Hematopoietic multipotent progenitor cell treated with erythropoietin and hydrocortisone succinate and interleukin-3 and kit ligand, for 6 days (in vitro differentiated cells): ENCODE data around the gene DCP2.

Experiments
- DNase-seq: peaks from one replicate; pipeline ENCODE4 v3.0.0-alpha.2; 2015

DCP2 gene

DNA sequence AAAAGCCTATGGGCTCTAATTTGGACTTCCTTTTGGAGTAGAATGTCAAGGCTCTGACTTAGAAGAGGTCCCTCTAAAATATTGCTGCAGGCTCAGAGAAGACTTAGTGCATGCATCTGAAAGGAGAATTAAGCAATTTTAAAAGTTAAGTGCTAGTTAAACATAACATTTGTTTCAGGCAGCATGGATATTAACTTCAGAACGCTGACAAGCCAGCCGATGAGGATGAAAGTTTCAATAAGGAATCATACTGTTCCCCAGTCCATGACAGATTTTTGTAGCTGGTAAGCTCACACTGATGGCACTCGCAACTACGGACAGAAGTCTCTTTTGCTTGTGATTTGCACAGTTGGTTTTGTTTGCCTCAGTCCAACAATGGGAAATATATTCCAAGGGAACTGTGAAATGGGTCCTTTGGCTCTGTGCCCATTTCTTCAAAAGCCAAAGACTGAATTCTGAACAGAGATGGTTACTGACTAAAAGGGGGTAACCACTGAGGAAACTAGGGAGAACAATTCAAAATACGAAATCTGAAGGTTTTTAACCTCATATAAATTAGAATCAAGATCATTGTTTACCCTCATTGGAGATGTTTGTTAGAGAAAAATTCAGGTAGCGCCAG lies 47.6 kb downstream of the DCP2 start:
- DNase-seq = no peak

DNA sequence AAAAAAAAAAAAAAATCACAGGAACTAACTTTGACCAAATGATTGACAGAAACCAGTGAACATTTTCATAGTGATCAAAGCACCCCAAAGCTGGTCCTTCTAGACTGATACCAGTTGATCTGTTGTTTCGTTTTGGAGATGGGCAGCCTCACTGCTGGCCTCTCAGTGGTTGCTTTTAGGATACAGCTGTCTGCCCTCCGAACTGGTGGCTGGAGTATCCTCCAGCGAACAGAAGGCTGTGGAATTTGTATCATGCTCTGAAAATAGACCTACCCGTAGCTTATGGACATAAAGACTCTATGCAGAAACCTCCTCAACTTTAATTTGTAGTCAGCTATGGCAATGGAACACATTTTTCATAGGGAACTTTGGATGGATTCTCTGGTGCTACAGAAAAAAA lies 49.0 kb downstream of the DCP2 start:
- DNase-seq = no peak

DNA sequence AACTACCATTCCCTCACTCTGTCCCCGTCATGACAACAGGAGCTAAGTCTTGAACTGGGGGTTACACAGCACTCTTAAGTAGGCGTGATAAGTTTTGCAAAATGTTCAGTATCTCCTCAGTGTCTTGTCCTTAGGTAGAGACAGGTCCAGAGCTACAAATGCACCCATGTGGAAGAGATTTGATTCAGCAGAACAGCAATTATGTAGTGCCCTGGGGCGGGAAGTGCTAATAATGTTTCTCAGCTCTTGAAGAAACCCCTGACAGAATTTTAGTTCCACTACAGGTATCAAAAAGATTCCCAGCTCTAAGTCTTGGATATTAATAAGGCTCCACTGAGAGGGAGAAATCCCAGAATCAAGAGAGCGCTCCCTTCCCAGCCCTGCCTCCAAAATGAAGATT lies 49.6 kb downstream of the DCP2 start:
- no peak for DNase-seq

DNA sequence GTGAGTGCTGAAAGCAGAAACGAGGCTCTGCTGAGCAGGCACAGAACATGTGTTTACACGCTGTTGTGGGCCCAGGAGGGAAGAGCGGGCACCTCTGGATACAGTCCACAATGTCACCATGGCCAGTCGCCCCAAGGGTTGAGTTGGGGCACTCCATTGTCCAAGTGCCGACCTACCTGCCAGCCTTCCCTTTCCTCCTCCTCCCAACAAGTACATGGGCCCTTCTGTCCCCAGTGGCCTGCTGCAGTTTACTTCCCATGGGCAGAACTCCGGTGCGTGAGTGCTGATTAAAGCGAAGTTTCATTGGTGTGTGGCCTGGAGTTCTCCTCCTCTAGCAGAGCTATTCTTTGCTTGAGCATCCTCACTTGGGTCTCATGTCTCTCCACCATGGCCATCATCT lies 50.4 kb downstream of the DCP2 start:
- no peak for DNase-seq

DNA sequence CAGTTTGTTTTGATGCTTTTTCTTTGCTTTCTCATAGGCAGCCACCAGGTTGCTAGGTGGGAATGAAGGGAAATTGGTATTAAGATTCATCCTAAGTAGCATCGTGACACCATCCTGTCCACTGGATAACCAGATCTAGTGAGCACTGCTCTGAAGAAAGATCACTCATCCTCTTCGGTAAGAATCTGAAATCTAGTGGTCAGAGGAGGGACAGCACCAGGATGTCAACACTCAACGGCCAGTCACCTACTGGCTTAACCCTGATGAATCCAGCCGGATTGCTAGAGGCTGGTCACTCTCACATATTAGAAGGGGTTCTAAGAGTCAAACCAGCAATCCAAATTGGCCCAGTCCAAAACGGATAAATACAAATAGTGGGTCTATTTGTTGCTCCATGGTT lies 50.8 kb downstream of the DCP2 start:
- no peak for DNase-seq

DNA sequence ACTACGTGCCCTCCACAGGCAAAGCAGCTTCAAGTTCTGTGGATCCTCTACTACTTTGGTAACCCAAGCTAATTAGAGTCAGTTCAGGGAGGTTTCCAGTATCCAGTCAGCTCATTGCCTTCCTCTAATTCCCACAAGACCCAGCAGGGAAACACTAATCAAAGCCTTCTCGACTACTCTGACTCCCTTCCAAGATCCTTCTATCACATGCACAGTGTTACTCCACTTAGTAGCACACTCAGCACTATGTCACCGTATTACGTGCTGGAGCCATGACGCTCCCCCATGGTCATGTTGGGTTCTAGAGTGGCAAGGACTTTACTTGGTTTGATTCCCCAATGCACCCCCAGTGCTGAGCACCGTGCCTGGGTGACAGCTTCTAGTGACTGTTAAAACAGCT lies 53.0 kb downstream of the DCP2 start:
- no peak for DNase-seq

DNA sequence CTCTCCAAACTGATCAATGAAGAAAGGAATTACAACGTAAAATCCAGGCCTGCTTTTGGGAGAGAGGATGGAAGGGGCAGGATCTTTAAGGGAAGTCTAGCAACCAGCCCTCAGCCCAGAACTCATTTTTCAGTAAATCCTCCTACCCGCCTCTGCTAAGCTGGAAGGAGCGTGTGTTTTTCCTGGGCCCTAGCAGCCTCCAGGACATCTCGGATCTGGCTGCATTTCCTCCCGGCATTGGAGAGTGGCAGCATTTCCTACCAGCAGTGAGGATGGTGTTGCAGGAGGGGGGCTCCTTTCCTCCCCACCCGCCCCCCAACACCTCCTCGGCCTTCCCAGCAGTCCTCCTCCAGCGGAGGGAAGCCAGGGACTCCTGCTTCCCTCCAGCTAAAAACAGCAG lies 54.5 kb downstream of the DCP2 start:
- no peak for DNase-seq

DNA sequence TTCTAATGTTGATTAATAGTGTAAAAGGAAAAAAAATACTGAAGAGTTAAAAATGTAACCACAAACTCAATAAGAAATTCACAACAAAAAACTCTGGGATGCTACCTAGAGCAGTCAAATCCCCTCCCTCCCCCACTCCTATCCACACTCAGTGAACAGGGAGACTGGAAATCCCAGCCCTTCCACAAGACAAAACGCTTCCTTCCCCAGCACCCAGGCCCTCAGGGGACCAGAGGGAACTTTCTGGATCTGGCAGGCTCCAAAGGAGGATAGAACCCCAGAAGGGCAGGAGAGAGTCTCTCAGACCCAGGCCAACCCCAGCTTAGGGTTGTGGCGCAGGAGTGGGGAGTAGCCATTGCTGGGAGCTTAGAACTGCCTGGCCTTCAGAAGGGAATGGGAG lies 55.0 kb downstream of the DCP2 start:
- DNase-seq = no peak

DNA sequence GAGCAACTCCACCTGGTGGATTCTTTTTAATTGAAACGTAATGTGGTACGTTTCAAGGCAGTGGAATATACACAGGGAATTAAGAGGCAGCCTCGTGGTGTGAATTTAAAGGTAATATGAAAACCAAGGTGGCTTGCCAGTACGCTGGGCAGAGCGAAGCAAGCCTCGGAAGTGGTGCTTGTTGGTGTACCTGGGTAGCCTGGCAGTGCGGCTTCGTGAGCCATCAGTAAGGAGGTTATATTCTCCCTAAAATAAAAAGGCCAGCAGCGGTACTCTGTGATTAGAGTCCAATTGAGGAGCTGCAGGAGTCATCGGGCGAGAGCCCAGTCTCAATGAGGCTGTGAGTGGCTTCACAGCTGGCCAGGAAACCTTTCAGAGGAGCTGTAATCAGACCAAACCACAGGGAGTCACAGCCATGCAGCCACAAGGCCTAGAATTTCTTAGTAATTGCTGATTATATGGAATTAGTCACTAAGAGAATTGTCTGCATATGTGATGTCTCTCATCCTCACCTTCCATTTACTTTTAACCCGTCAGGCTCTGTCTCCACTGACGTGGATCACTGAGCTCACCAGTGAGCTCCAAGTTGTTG lies 57.7 kb downstream of the DCP2 start:
- no peak for DNase-seq

DNA sequence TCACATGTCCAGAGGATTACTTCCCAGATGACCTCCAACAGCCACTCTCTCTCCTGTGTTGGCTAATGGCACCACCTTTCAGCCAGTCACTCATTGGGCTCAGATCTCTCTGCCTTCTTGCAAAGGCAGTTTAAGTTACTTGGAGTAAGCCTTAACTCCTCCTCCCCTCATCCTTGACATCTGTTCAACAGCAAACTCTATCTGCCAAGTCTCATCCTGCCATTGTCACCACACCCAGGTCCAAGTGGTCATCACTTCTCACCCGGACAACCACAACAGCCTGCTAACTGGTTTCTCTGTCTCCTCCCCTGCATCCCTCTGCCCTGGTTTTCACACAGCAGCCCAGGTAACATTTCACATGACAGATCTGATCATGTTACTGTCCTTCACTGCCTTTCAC lies 58.5 kb downstream of the DCP2 start:
- no peak for DNase-seq

DNA sequence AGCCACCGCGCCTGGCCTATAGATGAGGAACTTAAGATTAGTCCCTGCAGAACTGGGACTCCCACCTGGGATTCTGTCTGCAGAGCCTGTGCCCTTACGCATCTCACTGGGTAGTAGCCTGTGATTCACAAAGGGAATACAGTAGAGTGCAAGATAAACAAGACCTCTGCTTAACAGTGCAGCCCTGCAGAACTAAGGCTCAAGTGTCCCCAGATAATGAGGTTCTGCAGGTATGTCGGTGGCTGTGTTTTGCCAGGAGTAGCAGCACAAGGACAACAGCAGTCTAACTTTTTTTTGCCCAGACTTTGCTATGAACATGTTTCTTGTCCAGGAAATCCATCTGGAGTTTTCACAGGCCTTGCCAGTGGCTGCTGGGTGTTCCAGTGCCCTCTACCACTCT lies 59.7 kb downstream of the DCP2 start:
- DNase-seq = no peak

DNA sequence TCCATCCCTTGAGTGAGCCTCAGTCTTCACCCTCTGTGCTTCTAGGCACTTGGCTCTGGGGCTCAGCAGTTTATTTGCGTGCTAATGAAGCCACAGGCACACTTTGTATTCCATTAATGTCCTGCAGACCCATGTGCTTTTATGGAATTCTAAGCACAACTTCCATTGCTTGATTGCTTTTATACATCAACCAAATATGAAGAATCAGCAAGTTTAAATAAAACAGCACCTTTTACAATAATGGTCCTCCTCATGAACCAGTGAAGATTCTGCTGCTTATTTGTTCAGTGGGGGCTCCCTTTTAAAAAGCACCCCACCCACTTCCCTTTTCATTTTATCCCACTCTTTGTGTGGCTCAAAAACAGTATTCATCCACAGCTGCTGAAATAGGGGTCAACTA lies 60.2 kb downstream of the DCP2 start:
- no peak for DNase-seq

DNA sequence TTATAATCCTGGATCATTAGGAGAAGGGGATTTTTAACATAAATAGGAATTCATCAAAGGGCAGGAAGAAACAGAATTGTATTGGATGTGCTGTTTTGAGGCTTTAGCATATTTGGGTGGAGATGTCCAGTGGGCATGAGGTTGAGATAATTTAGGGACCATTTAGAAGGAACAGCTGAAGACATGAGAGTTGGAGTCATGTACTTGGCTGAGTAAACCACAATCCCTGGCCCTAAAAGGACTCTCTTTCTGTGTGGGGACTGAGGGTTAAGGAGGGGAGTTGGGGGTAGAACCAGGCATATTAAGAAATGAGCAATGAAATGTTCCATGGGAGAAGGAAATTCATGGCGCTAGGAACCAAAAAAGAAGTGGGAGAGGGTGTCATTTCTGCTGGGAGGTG lies 61.5 kb downstream of the DCP2 start:
- DNase-seq = no peak

DNA sequence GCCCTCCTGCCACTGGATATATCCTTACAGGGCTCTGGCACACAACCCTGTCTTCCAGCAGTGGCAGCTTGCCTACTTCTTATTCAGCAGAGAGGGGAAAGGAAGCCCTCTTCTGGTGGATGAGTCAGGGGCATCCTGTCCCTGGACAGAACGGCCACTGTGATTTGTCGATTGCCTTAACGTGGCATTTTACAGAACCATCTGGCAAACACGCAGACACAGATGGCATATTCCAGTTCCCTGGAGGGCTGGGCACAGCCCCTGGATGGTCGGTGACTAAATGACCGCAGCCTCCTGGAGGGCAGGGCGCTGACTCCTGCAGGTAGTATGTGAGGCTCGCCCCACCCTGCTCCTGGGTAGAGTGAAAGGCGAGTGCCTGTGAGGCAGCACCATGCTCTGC lies 62.1 kb downstream of the DCP2 start:
- no peak for DNase-seq

DNA sequence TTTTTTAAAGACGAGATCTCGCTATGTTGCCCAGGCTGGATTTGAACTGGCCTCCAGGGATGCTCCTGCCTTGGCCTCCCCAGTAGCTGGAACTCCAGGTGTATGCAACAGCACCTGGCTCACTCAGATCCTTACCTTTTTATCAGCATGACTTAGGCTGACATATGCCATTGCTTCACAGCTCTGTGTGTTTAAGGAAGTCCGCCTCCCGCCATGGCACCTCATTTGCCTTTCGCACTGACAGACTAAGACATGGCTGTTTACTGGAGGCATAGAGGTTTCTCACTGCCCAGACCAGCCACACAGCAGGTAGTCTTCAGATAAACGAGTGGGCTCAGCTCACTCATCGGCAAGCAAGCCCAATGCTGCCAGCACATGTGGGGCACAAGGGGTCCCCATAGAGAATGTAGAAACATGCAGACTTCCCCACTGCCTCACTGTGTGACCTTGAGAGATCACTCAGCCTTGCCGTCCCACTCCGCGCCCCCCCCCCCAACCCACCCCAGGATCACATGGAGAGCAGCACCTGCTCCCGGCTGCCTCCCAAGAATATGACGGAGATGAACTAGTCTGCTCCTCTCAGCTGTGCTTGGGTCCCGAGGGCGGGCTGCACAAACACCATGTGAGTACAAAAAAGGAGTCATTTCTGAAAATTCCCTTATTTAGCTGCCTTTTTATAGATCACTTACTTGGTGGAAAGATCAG lies 62.8 kb downstream of the DCP2 start:
- no peak for DNase-seq

DNA sequence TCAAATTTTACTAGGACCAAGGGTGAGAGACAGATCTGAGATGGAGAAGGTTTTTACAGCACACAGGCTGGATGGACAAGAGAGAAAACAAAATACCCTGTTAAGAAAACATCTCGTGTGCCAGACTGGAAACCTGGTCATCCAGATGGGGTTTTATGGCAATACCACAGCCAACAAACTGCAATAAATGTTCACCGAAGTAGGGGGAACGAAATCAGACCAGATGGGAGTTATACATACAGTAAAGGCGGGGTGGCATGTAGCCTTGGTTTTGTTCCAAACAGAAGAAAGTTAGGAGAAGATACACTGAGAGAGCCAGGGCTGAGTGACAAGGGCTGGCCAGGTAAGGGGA lies 63.3 kb downstream of the DCP2 start:
- DNase-seq = no peak

DNA sequence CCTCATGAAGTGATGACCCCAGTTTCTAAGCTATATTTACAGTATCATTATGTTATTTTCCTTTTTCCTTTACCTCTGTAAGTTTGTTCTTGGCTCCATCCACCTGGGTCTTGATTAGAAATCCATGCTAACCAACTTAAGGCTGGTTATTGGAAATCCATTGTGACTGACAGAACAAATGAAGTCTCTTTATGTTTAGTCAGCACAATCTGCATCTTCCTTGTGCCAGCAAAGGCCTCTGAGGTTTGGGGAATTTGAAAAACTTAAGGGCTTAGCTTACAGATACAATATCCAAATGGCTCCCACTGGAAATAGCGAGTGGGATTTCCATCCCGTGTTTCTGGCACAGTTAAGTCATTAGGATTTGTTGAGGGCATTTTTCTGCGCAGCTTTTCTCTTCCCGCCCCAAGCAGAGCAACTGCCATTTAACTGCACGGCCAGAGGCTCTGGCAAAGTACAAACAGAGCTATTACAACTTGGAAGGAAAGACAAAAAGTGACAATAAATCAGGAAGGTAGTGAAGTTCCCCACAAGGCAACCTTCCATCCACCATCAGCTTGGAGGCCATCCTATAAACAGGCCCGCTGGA lies 64.2 kb downstream of the DCP2 start:
- DNase-seq = no peak

DNA sequence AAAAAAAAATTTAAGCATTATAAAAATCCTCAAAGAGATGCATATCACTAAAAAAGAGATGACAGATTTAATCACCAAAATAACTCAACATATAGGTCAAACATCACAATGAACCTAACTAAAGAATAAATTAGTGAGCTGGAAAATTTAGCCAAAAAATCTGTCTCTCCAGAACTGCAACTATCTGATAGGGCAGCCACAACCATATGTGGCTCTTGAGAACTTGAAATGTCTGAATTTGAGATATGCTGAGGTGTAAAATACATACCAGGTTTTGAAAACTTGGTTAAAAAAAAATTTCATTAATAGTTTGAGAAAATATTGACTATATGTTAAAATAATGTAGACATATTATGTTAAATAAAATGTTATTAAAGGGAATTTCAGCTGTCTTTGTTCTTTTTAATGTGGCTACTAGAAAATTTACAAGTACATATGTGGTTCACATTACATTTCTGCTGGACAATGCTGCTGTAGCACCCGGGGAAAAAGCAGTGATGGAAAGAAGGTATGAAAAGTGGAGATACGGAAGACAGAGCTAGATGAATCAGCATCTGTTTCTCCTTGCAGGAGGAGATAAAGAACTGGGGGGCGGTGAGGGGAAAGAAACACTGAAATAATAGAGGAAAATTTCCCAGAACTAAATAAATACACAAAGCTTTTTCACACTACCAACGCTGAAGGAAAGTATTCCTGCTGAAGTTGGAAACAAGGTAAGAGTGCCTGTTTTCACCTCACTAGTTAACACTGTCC lies 66.1 kb downstream of the DCP2 start:
- peak; percentile 65 for DNase-seq

DNA sequence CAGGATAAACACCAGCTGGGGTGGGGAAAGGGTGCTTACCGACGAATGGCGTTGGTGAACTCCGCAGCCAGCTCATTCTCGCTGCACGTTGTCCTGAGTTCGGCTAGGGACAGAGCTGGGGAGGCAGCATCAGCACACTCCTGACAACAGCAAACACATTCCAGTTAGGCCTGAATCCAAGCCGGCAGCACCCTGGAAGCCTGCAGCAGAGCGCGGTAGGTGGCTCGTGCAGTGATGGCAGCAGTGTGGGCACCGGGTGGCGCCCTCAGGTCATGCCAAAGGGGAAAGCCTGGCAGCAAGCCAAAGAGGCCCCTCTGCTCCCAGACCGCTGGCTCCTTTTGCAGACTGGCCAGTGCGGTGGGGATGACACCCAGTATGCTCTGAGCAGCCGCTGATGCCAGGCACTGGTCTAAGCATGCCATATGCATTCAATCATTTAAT lies 66.9 kb downstream of the DCP2 start:
- peak; percentile 47 for DNase-seq

DNA sequence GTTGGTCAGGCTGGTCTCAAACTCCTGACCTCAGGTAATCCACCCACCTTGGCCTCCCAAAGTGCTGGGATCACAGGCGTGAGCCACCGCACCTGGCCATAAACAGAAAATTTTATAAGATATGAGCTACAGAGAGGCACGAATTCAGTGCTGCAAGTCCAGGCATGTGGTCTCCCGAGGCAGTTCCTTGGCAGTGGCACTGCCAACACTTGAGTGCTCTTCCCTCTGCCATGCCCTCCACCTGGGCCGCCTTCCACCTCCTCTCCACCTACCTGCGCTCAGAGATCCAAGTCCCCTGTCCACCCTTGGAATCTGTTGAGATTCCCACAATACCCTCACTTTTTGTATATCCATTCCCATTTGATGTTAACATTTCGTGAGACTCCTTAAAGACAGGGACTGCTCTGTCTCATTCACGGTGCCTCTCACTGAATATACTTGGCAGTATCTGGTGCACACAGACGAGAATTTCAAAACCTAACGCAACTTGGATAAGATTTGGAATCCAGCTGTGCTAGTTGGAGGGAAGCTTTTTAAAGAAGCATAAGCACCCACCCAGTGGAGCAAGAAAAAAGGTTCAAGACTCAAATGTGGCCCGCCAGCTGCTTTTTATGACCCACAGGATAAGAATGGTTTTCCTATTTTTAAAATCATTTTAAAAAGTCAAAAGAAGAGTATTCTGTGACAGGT lies 68.3 kb downstream of the DCP2 start:
- DNase-seq = no peak

DNA sequence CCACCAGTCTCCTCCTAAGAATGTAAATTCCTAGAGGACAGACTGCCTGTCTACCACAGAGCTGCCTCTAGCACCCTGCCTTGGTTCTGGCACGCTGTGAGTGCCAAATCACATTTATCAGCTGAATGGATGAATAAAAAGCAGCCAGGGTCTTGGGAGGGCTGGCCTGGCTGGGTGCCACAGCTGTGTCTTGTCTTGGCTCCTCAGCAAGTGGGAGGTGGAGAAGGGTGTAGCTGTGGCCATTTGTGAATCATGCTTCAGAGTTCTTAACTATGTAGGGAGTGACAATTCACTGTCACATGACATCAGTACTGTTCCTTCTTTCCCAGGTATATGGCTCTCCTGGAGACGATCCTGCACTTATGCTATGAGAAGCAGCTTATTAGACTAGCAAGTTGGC lies 70.6 kb downstream of the DCP2 start:
- DNase-seq = peak; percentile 56

DNA sequence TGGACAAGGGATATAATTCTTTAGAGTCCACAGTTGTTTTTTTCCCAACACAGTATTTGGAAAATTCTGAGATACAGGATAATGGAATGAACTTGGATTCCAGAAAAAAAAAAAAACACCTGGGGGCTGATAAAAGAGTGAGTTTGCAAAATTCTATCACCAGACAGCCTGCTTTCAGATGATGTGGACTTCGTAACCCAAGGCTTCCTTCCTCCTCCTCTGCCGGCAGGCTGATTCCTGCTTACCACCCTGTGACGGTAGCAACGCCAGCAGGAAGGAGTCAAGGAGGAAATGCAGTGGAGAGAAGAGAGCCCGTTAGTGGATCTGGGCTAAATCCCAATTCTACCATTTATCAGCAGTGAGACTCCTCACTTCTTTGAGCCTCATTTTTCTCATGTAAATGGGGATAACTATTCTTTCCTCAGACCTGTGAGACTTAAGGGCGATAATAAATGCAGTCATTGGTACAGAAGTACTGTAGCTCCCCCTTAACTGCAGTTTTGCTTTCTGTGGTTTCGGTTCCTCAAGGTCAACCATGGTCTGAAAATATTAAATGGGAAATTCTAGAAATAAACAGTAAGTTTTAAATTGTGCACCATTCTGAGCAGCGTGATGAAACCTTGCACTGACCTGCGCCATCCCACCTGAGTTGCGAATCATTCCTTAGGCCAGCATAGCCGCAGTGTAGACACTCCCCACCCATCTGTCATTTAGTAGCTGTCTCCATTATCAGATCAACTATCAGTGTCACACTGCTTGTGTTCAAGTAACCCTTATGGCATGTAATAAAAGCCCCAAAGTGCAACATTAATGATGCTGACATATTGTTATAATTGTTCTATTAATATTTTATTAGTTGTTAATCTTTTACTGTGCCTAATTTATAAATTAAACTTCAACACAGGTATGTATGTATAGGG lies 71.4 kb downstream of the DCP2 start:
- DNase-seq = no peak
